MM.1S (cell line): ENCODE measurements around the gene SMCHD1.

Experiments
- DNase-seq: peaks from one replicate; pipeline ENCODE4 v3.0.0-alpha.2; 2015
- H2AFZ ChIP-seq: fragments of 300-600 bp; sonication (generic); 2 replicates; pipeline ENCODE4 v1.6.0; 2016; ENCODE audit warnings: antibody characterized with exemption, low read length
- H3F3A ChIP-seq: fragments of 300-600 bp; sonication (generic); 2 replicates; pipeline ENCODE4 v1.6.1; 2016; ENCODE audit warnings: mild to moderate bottlenecking, antibody characterized with exemption, low read length, moderate library complexity, mixed read lengths; ENCODE audit not compliant: insufficient read depth
- H3K27ac ChIP-seq: fragments of 300-600 bp; sonication (generic); 2 replicates; pipeline ENCODE4 v1.5.1; 2016; ENCODE audit warnings: mild to moderate bottlenecking, low read length
- H3K27me3 ChIP-seq: fragments of 300-600 bp; sonication (generic); replicated peaks from 2 replicates; pipeline ENCODE4 v1.6.0; 2016; ENCODE audit warnings: low read length; ENCODE audit not compliant: insufficient read depth
- H3K36me3 ChIP-seq: fragments of 300-600 bp; sonication (generic); replicated peaks from 2 replicates; pipeline ENCODE4 v1.6.1; 2016; ENCODE audit warnings: mild to moderate bottlenecking, low read length, mixed read lengths; ENCODE audit not compliant: insufficient read depth
- H3K4me1 ChIP-seq: fragments of 300-600 bp; sonication (generic); 2 replicates; pipeline ENCODE4 v1.6.1; 2016; ENCODE audit warnings: low read length, mixed read lengths
- H3K4me2 ChIP-seq: fragments of 300-600 bp; sonication (generic); 2 replicates; pipeline ENCODE4 v1.6.0; 2016; ENCODE audit warnings: low read depth, low read length
- H3K4me3 ChIP-seq: fragments of 300-600 bp; sonication (generic); 2 replicates; pipeline ENCODE4 v1.5.1; 2016; ENCODE audit warnings: low read length, mixed read lengths
- H3K79me2 ChIP-seq: fragments of 300-600 bp; sonication (generic); 2 replicates; pipeline ENCODE4 v1.6.1; 2016; ENCODE audit warnings: mixed run types, low read length, mixed read lengths
- H3K9ac ChIP-seq: fragments of 300-600 bp; sonication (generic); 2 replicates; pipeline ENCODE4 v1.6.1; 2016; ENCODE audit warnings: low read length, mixed read lengths
- H3K9me2 ChIP-seq: fragments of 300-600 bp; sonication (generic); replicated peaks from 2 replicates; pipeline ENCODE4 v1.6.1; 2016; ENCODE audit warnings: mild to moderate bottlenecking, low read length, mixed read lengths; ENCODE audit not compliant: insufficient read depth
- H3K9me3 ChIP-seq: fragments of 300-600 bp; sonication (generic); replicated peaks from 2 replicates; pipeline ENCODE4 v1.6.1; 2016; ENCODE audit warnings: mild to moderate bottlenecking, low read length, mixed read lengths; ENCODE audit not compliant: insufficient read depth
- H4K20me1 ChIP-seq: fragments of 300-600 bp; sonication (generic); 2 replicates; pipeline ENCODE4 v1.6.1; 2016; ENCODE audit warnings: mild to moderate bottlenecking, low read length, moderate library complexity, mixed read lengths; ENCODE audit not compliant: insufficient read depth
- EZH2 ChIP-seq: fragments of 300-600 bp; sonication (generic); optimal IDR thresholded peaks from 2 replicates; pipeline ENCODE3; 2017; ENCODE audit warnings: low read depth, mild to moderate bottlenecking, antibody characterized with exemption, low read length, mixed read lengths
- EZH2phosphoT487 ChIP-seq: fragments of 300-600 bp; sonication (generic); IDR thresholded peaks from 2 replicates; pipeline ENCODE4 v1.6.1; 2018; ENCODE audit warnings: antibody characterized with exemption, low read length
- TF ChIP-seq, protein P1 (sequence below): fragments of 300-600 bp; sonication (generic); IDR thresholded peaks from 2 replicates; pipeline ENCODE4 v1.5.1; 2016; ENCODE audit warnings: antibody characterized with exemption, low read length, mixed read lengths

The SMCHD1 gene

DNA sequence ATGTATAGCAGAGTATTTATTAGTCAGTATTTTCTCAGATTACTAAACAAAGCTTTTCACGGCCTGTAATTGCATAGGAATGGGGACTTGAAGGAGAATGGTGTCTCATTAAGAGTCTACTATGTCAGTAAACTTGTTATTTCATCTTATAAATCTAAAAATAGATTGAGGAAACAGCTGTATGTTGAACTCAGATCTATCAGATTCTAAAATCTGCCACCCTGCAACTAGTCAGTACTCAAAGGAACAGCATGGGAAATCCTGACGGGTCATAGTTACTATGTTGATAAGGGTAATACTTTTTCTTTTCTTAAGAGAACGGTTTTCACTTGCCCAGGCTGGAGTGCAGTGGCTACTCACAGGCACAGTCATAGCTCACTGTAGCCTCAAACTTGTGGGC, 121.1 kb downstream of the SMCHD1 start:
- Histone ChIP-seq H3K4me3 (no peak overlapping the region), H3K4me1 (no peaks in the 10 kb centered on the region), H3F3A (no peaks in the 10 kb centered on the region), H3K4me2 (no peak overlapping the region), H3K27ac (no peak overlapping the region), H3K9me2 (no peaks in the 10 kb centered on the region), H3K27me3 (no peaks in the 10 kb centered on the region), H4K20me1 (no peaks in the 10 kb centered on the region), H2AFZ (no peak overlapping the region), H3K9ac (no peak overlapping the region), H3K79me2 (no peaks in the 10 kb centered on the region), H3K36me3 (peaks cover 14% of the 10 kb centered on the region), H3K9me3 (no peaks in the 10 kb centered on the region)
- TF ChIP-seq, protein P1, sequence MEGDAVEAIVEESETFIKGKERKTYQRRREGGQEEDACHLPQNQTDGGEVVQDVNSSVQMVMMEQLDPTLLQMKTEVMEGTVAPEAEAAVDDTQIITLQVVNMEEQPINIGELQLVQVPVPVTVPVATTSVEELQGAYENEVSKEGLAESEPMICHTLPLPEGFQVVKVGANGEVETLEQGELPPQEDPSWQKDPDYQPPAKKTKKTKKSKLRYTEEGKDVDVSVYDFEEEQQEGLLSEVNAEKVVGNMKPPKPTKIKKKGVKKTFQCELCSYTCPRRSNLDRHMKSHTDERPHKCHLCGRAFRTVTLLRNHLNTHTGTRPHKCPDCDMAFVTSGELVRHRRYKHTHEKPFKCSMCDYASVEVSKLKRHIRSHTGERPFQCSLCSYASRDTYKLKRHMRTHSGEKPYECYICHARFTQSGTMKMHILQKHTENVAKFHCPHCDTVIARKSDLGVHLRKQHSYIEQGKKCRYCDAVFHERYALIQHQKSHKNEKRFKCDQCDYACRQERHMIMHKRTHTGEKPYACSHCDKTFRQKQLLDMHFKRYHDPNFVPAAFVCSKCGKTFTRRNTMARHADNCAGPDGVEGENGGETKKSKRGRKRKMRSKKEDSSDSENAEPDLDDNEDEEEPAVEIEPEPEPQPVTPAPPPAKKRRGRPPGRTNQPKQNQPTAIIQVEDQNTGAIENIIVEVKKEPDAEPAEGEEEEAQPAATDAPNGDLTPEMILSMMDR = no peak
- TF ChIP-seq EZH2 = no peak
- TF ChIP-seq EZH2phosphoT487 = no peak
- DNase-seq = no peak

DNA sequence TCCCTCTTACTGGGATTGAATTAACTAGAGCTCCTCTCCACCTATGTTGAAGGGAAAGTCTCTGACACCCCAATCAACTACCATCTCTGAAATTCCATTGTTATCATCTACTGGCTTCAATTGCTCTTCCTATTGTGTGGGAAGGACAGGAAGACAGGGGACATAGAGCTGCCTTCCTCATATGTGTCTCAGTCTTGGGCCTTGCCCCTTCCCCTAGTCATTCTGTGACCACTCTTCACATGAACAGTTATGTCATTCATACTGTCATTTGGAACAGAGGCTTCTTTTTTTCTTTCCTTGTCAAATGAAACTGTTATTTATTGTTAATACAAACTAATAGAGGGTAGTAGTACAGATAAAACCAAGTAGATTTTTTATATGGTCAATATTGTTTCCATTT, 121.7 kb downstream of the SMCHD1 start:
- TF ChIP-seq, protein P1 = no peak
- no peak for TF ChIP-seq EZH2
- no peak for TF ChIP-seq EZH2phosphoT487
- no peaks in the 10 kb centered on the region for H4K20me1 ChIP-seq
- H3K4me2 ChIP-seq = no peak overlapping the region
- H3K36me3 ChIP-seq = peaks cover 14% of the 10 kb centered on the region
- no peaks in the 10 kb centered on the region for H3K27me3 ChIP-seq
- H3K4me3 ChIP-seq = no peak overlapping the region
- H3K9me2 ChIP-seq = no peaks in the 10 kb centered on the region
- H3F3A ChIP-seq = no peaks in the 10 kb centered on the region
- no peaks in the 10 kb centered on the region for H3K79me2 ChIP-seq
- no peaks in the 10 kb centered on the region for H3K9me3 ChIP-seq
- H2AFZ ChIP-seq = no peak overlapping the region
- no peak for DNase-seq
- no peaks in the 10 kb centered on the region for H3K4me1 ChIP-seq
- no peak overlapping the region for H3K27ac ChIP-seq
- no peak overlapping the region for H3K9ac ChIP-seq

DNA sequence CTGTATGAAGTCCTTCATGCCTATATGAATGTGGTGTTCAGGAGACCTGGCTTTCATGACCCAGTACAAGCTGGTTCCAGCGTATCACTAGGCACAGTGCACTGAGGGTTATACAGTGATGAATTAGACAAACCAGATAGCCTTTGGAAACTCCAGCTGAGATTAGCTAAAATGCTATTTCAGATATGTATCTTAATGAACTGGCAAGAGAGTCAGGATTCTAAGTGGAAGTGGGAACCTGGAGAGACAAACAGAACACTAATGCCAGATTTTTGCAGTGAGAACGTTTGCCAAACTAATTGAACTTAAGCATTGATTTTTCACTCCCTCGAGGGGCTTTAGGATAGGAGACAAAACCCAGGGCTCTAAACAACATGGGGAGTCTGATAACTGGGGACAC, 125.2 kb downstream of the SMCHD1 start:
- Histone ChIP-seq H3K4me2 (no peak overlapping the region), H3K79me2 (no peaks in the 10 kb centered on the region), H3K9me3 (no peaks in the 10 kb centered on the region), H3F3A (no peaks in the 10 kb centered on the region), H3K27me3 (no peaks in the 10 kb centered on the region), H3K9me2 (no peaks in the 10 kb centered on the region), H3K4me1 (no peaks in the 10 kb centered on the region), H3K9ac (no peak overlapping the region), H3K4me3 (no peak overlapping the region), H2AFZ (no peak overlapping the region), H3K36me3 (peaks cover 10% of the 10 kb centered on the region), H4K20me1 (no peaks in the 10 kb centered on the region), H3K27ac (no peak overlapping the region)
- no peak for DNase-seq
- TF ChIP-seq, protein P1 = no peak
- no peak for TF ChIP-seq EZH2
- TF ChIP-seq EZH2phosphoT487 = no peak
